CD8-positive, alpha-beta memory T cell (primary cell): Measurements from ENCODE around the gene TLE1. TPM values are rescaled to one million over a fixed set of nuclear protein-coding genes. Genes with fewer than 3 reads are reported as not detected.
A peak's percentile ranks its signal among the peaks of the same experiment; 100 is the strongest.

ENCODE experiments used
- CTCF ChIA-PET: fragments of 350-600 bp; sonication (Branson Sonifier 250); formaldehyde crosslinking; loops from one replicate; lab custom pipeline; 2021; ENCODE audit warnings: antibody characterized with exemption; lab: Charles Lee
- POLR2A ChIA-PET: fragments of 350-600 bp; sonication (Branson Sonifier 250); formaldehyde crosslinking; loops from one replicate; lab custom pipeline; 2021; ENCODE audit warnings: antibody characterized with exemption; lab: Charles Lee
- DNase-seq, 5 donors: peaks; one replicate each; pipeline versions ENCODE4 v3.0.0 to v3.0.0-alpha.2; 2020 to 2022; ENCODE audit warnings: mixed read lengths in 1 of 5
- H3K27ac ChIP-seq: one replicate; pipeline ENCODE4 v1.7.0; 2013; ENCODE audit warnings: low read depth, mild to moderate bottlenecking, low read length, moderate library complexity
- H3K27me3 ChIP-seq: 2 replicates; pipeline ENCODE4 v1.7.0; 2013; ENCODE audit warnings: low read length, mild to moderate bottlenecking; ENCODE audit not compliant: insufficient read depth, poor library complexity, severe bottlenecking
- H3K36me3 ChIP-seq: 2 replicates; pipeline ENCODE4 v1.7.0; 2013; ENCODE audit warnings: mild to moderate bottlenecking, low read length, moderate library complexity; ENCODE audit not compliant: insufficient read depth
- H3K4me1 ChIP-seq: 2 replicates; pipeline ENCODE4 v1.7.0; 2013; ENCODE audit warnings: mild to moderate bottlenecking, low read length, moderate library complexity; ENCODE audit not compliant: insufficient read depth
- H3K4me3 ChIP-seq: 2 replicates; pipeline ENCODE4 v1.7.0; 2013; ENCODE audit warnings: mild to moderate bottlenecking, low read length
- H3K9me3 ChIP-seq: 2 replicates; pipeline ENCODE4 v1.7.0; 2013; ENCODE audit warnings: mild to moderate bottlenecking, low read length
- H3K27ac Mint-ChIP-seq, 8 donors: one replicate each; pipeline ENCODE4 v1.8.0; 2020 to 2021; ENCODE audit warnings: mixed read lengths in 8 of 8, mild to moderate bottlenecking in 6 of 8, inconsistent platforms in 3 of 8, moderate library complexity in 3 of 8
- H3K27me3 Mint-ChIP-seq, 2 donors: one replicate each; pipeline ENCODE4 v1.8.0; 2020 to 2021; ENCODE audit warnings: mixed read lengths in 2 of 2, mild to moderate bottlenecking in 1 of 2, moderate library complexity in 1 of 2
- H3K36me3 Mint-ChIP-seq, 3 donors: one replicate each; pipeline ENCODE4 v1.8.0; 2020 to 2021; ENCODE audit warnings: mixed read lengths in 3 of 3, inconsistent platforms in 1 of 3, mild to moderate bottlenecking in 1 of 3
- H3K4me1 Mint-ChIP-seq, 3 donors: one replicate each; pipeline ENCODE4 v1.8.0; 2020 to 2021; ENCODE audit warnings: mixed read lengths in 3 of 3, inconsistent platforms in 1 of 3, mild to moderate bottlenecking in 1 of 3
- H3K4me3 Mint-ChIP-seq, 7 donors: one replicate each; pipeline ENCODE4 v1.8.0; 2020 to 2021; ENCODE audit warnings: mixed read lengths in 7 of 7, mild to moderate bottlenecking in 6 of 7, moderate library complexity in 4 of 7, inconsistent platforms in 2 of 7
- H3K9me3 Mint-ChIP-seq, 5 donors: one replicate each; pipeline ENCODE4 v1.8.0; 2020 to 2022; ENCODE audit warnings: mixed read lengths in 5 of 5, mild to moderate bottlenecking in 3 of 5, moderate library complexity in 2 of 5, inconsistent platforms in 1 of 5
- polyA plus RNA-seq: library from polyadenylated mRNA; unstranded; fragments of 300-500 nt; fragmentation: Illumina TruSeq; gene quantifications from one replicate; pipeline ENCODE4 v1.2.3, GENCODE V29; 2021
- total RNA-seq, 2 experiments: library from RNA; stranded (reverse); gene quantifications; one replicate each; pipeline ENCODE4 v1.2.3, GENCODE V29; 2021

TLE1 gene
- total and polyA plus RNA-seq, 3 experiments from 2014 or later: 0.13 to 25.1 (median 0.33) TPM

- Histone ChIP-seq H3K27me3 (no peaks in the 10 kb centered on the region), H3K4me1 (no peaks in the 10 kb centered on the region), H3K9me3 (no peaks in the 10 kb centered on the region), H3K36me3 (no peaks in the 10 kb centered on the region), H3K4me3 (no peak overlapping the region), H3K27ac (no peak overlapping the region)
- ChIA-PET CTCF (no interaction called here), POLR2A (no interaction called here)
- Mint-ChIP-seq H3K27me3 (no peaks in the 10 kb centered on the region), H3K27ac (no peak overlapping the region), H3K4me1 (no peaks in the 10 kb centered on the region), H3K4me3 (no peak overlapping the region), H3K9me3 (peaks cover 0 to 7% (median 3%) of the 10 kb centered on the region in 5 donors), H3K36me3 (no peaks in the 10 kb centered on the region)
- no peak for DNase-seq
Observed at GRCh38 chr9:81719972-81720371, 30.6 kb upstream of the TLE1 start.

- no peak overlapping the region for H3K27ac Mint-ChIP-seq
- H3K36me3 Mint-ChIP-seq: no peaks in the 10 kb centered on the region
- Histone ChIP-seq H3K27me3 (no peaks in the 10 kb centered on the region), H3K36me3 (no peaks in the 10 kb centered on the region), H3K9me3 (no peaks in the 10 kb centered on the region), H3K27ac (no peak overlapping the region), H3K4me1 (no peaks in the 10 kb centered on the region), H3K4me3 (no peak overlapping the region)
- POLR2A ChIA-PET: no interaction called here
- H3K4me1 Mint-ChIP-seq: no peaks in the 10 kb centered on the region
- no peak overlapping the region for H3K4me3 Mint-ChIP-seq
- no peaks in the 10 kb centered on the region for H3K27me3 Mint-ChIP-seq
- CTCF ChIA-PET: no interaction called here
- H3K9me3 Mint-ChIP-seq: peaks cover 0 to 7% (median 3%) of the 10 kb centered on the region in 5 donors
- DNase-seq: no peak
Observed at GRCh38 chr9:81718244-81718643, 28.9 kb upstream of the TLE1 start.

- Mint-ChIP-seq H3K27ac (no peak overlapping the region), H3K27me3 (no peaks in the 10 kb centered on the region), H3K9me3 (peaks cover 0 to 10% (median 3%) of the 10 kb centered on the region in 5 donors), H3K4me1 (no peaks in the 10 kb centered on the region), H3K36me3 (no peaks in the 10 kb centered on the region), H3K4me3 (no peak overlapping the region)
- H3K9me3 ChIP-seq: no peaks in the 10 kb centered on the region
- H3K4me3 ChIP-seq: no peak overlapping the region
- no peaks in the 10 kb centered on the region for H3K36me3 ChIP-seq
- H3K4me1 ChIP-seq: no peaks in the 10 kb centered on the region
- no peaks in the 10 kb centered on the region for H3K27me3 ChIP-seq
- no peak for DNase-seq
- H3K27ac ChIP-seq: no peak overlapping the region
- ChIA-PET CTCF (no interaction called here), POLR2A (no interaction called here)
Observed at GRCh38 chr9:81717747-81718077, 28.4 kb upstream of the TLE1 start.

- no peaks in the 10 kb centered on the region for H3K36me3 ChIP-seq
- Mint-ChIP-seq H3K36me3 (no peaks in the 10 kb centered on the region), H3K27ac (no peak overlapping the region), H3K27me3 (no peaks in the 10 kb centered on the region), H3K4me3 (no peak overlapping the region), H3K9me3 (peaks cover 0 to 10% (median 3%) of the 10 kb centered on the region in 5 donors), H3K4me1 (no peaks in the 10 kb centered on the region)
- ChIA-PET POLR2A (no interaction called here), CTCF (no interaction called here)
- no peaks in the 10 kb centered on the region for H3K4me1 ChIP-seq
- no peaks in the 10 kb centered on the region for H3K27me3 ChIP-seq
- no peak overlapping the region for H3K4me3 ChIP-seq
- H3K9me3 ChIP-seq: no peaks in the 10 kb centered on the region
- H3K27ac ChIP-seq: no peak overlapping the region
- no peak for DNase-seq
Observed at GRCh38 chr9:81717061-81717746, 27.9 kb upstream of the TLE1 start.

- POLR2A ChIA-PET: no interaction called here
- no peak for DNase-seq
- Histone ChIP-seq H3K4me1 (no peaks in the 10 kb centered on the region), H3K36me3 (no peaks in the 10 kb centered on the region), H3K4me3 (no peak overlapping the region), H3K9me3 (no peaks in the 10 kb centered on the region), H3K27ac (no peak overlapping the region), H3K27me3 (no peaks in the 10 kb centered on the region)
- peaks cover 0 to 7% (median 3%) of the 10 kb centered on the region in 5 donors for H3K9me3 Mint-ChIP-seq
- H3K4me1 Mint-ChIP-seq: no peaks in the 10 kb centered on the region
- no peaks in the 10 kb centered on the region for H3K36me3 Mint-ChIP-seq
- no peak overlapping the region for H3K4me3 Mint-ChIP-seq
- H3K27ac Mint-ChIP-seq: no peak overlapping the region
- H3K27me3 Mint-ChIP-seq: no peaks in the 10 kb centered on the region
- CTCF ChIA-PET: no interaction called here
Observed at GRCh38 chr9:81716409-81716808, 27.1 kb upstream of the TLE1 start.

GRCh38 chr9:81705578-81705977, 16.2 kb upstream of the TLE1 start:
- no peaks in the 10 kb centered on the region for H3K4me1 ChIP-seq
- H3K36me3 ChIP-seq: no peaks in the 10 kb centered on the region
- DNase-seq: no peak
- Mint-ChIP-seq H3K27me3 (peaks cover 0 to 1% of the 10 kb centered on the region in 2 donors), H3K36me3 (no peaks in the 10 kb centered on the region), H3K4me1 (no peaks in the 10 kb centered on the region), H3K27ac (no peak overlapping the region), H3K9me3 (peaks cover 0 to 2% (median 0%) of the 10 kb centered on the region in 5 donors), H3K4me3 (no peak overlapping the region)
- H3K9me3 ChIP-seq: no peaks in the 10 kb centered on the region
- H3K27ac ChIP-seq: no peak overlapping the region
- H3K4me3 ChIP-seq: no peak overlapping the region
- ChIA-PET POLR2A (no interaction called here), CTCF (no interaction called here)
- no peaks in the 10 kb centered on the region for H3K27me3 ChIP-seq

- H3K9me3 Mint-ChIP-seq: peaks cover under 1 to 6% (median 2%) of the 10 kb centered on the region in 5 donors
- Histone ChIP-seq H3K27ac (no peak overlapping the region), H3K4me3 (no peak overlapping the region), H3K27me3 (no peaks in the 10 kb centered on the region), H3K9me3 (no peaks in the 10 kb centered on the region), H3K36me3 (no peaks in the 10 kb centered on the region), H3K4me1 (no peaks in the 10 kb centered on the region)
- no peak overlapping the region for H3K4me3 Mint-ChIP-seq
- peaks cover 4 to 15% of the 10 kb centered on the region in 2 donors for H3K27me3 Mint-ChIP-seq
- CTCF ChIA-PET: no interaction called here
- POLR2A ChIA-PET: no interaction called here
- H3K27ac Mint-ChIP-seq: no peak overlapping the region
- no peak for DNase-seq
- peaks cover 5 to 9% (median 9%) of the 10 kb centered on the region in 3 donors for H3K4me1 Mint-ChIP-seq
- no peaks in the 10 kb centered on the region for H3K36me3 Mint-ChIP-seq
Observed at GRCh38 chr9:81694541-81694940, 5.2 kb upstream of the TLE1 start.

- Mint-ChIP-seq H3K4me1 (peaks cover 5 to 9% (median 9%) of the 10 kb centered on the region in 3 donors), H3K27me3 (peaks cover 4 to 15% of the 10 kb centered on the region in 2 donors), H3K27ac (no peak overlapping the region), H3K9me3 (peaks cover 0 to 6% (median 2%) of the 10 kb centered on the region in 5 donors), H3K4me3 (peak overlapping the region in 1 of 7 donors; percentile 9), H3K36me3 (no peaks in the 10 kb centered on the region)
- Histone ChIP-seq H3K9me3 (no peaks in the 10 kb centered on the region), H3K27ac (no peak overlapping the region), H3K4me1 (no peaks in the 10 kb centered on the region), H3K4me3 (no peak overlapping the region), H3K27me3 (no peaks in the 10 kb centered on the region), H3K36me3 (no peaks in the 10 kb centered on the region)
- CTCF ChIA-PET: no interaction called here
- DNase-seq: no peak
- POLR2A ChIA-PET: no interaction called here
Observed at GRCh38 chr9:81693671-81694378, 4.5 kb upstream of the TLE1 start.
